Parathyroid adenoma (tissue), 2 donors: ENCODE results near the gene DPYSL3.

Experiments used
- H2AFZ ChIP-seq: fragments of 300-600 bp; sonication (generic); one replicate; pipeline ENCODE4 v1.7.0; 2017; ENCODE audit warnings: antibody characterized with exemption, mild to moderate bottlenecking
- H3K27ac ChIP-seq: fragments of 300-600 bp; sonication (generic); one replicate; pipeline ENCODE4 v1.7.0; 2017
- H3K27me3 ChIP-seq: fragments of 300-600 bp; sonication (generic); one replicate; pipeline ENCODE4 v1.7.0; 2017; ENCODE audit warnings: low read length; ENCODE audit not compliant: control insufficient read depth, insufficient read depth
- H3K36me3 ChIP-seq: fragments of 300-600 bp; sonication (generic); one replicate; pipeline ENCODE4 v1.7.0; 2017; ENCODE audit warnings: low read length; ENCODE audit not compliant: control insufficient read depth, insufficient read depth
- H3K4me1 ChIP-seq: fragments of 300-600 bp; sonication (generic); one replicate; pipeline ENCODE4 v1.7.0; 2017; ENCODE audit warnings: control low read depth
- H3K4me2 ChIP-seq: fragments of 300-600 bp; sonication (generic); one replicate; pipeline ENCODE4 v1.7.0; 2017; ENCODE audit warnings: low read length
- H3K4me3 ChIP-seq: fragments of 300-600 bp; sonication (generic); one replicate; pipeline ENCODE4 v1.7.0; 2017; ENCODE audit warnings: low read depth, low read length
- H3K79me2 ChIP-seq: fragments of 300-600 bp; sonication (generic); one replicate; pipeline ENCODE4 v1.7.0; 2017; ENCODE audit warnings: control low read depth
- H3K9ac ChIP-seq: fragments of 300-600 bp; sonication (generic); one replicate; pipeline ENCODE4 v1.7.0; 2017; ENCODE audit warnings: mild to moderate bottlenecking
- H3K9me3 ChIP-seq: fragments of 300-600 bp; sonication (generic); one replicate; pipeline ENCODE4 v1.7.0; 2017; ENCODE audit warnings: low read length; ENCODE audit not compliant: control insufficient read depth
- TF ChIP-seq, protein P1 (sequence below): fragments of 300-600 bp; sonication (generic); IDR thresholded peaks from one replicate; pipeline ENCODE4 v1.7.0; 2017; ENCODE audit warnings: antibody characterized with exemption, mild to moderate bottlenecking
- donor health status: primary hyperparathyroidism.

The DPYSL3 gene

GRCh38 chr5:147530530-147531389 is 20.9 kb upstream of the DPYSL3 start:
- H3K4me1 ChIP-seq = no peaks in the 10 kb centered on the region
- H3K27me3 ChIP-seq = no peaks in the 10 kb centered on the region
- H3K79me2 ChIP-seq = no peaks in the 10 kb centered on the region
- TF ChIP-seq, protein P1, sequence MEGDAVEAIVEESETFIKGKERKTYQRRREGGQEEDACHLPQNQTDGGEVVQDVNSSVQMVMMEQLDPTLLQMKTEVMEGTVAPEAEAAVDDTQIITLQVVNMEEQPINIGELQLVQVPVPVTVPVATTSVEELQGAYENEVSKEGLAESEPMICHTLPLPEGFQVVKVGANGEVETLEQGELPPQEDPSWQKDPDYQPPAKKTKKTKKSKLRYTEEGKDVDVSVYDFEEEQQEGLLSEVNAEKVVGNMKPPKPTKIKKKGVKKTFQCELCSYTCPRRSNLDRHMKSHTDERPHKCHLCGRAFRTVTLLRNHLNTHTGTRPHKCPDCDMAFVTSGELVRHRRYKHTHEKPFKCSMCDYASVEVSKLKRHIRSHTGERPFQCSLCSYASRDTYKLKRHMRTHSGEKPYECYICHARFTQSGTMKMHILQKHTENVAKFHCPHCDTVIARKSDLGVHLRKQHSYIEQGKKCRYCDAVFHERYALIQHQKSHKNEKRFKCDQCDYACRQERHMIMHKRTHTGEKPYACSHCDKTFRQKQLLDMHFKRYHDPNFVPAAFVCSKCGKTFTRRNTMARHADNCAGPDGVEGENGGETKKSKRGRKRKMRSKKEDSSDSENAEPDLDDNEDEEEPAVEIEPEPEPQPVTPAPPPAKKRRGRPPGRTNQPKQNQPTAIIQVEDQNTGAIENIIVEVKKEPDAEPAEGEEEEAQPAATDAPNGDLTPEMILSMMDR = no peak
- no peak overlapping the region for H2AFZ ChIP-seq
- H3K27ac ChIP-seq = no peak overlapping the region
- no peaks in the 10 kb centered on the region for H3K9me3 ChIP-seq
- H3K9ac ChIP-seq = no peak overlapping the region
- H3K36me3 ChIP-seq = no peaks in the 10 kb centered on the region
- H3K4me3 ChIP-seq = no peak overlapping the region
- no peak overlapping the region for H3K4me2 ChIP-seq

- Histone ChIP-seq H3K27me3 (no peaks in the 10 kb centered on the region), H3K27ac (no peak overlapping the region), H3K4me2 (no peak overlapping the region), H3K4me3 (no peak overlapping the region), H3K4me1 (no peaks in the 10 kb centered on the region), H3K9me3 (no peaks in the 10 kb centered on the region), H2AFZ (no peak overlapping the region), H3K36me3 (no peaks in the 10 kb centered on the region), H3K9ac (no peak overlapping the region), H3K79me2 (no peaks in the 10 kb centered on the region)
- TF ChIP-seq, protein P1 = no peak
Measured at GRCh38 chr5:147523069-147523468, 13.2 kb upstream of the DPYSL3 start.

DNA sequence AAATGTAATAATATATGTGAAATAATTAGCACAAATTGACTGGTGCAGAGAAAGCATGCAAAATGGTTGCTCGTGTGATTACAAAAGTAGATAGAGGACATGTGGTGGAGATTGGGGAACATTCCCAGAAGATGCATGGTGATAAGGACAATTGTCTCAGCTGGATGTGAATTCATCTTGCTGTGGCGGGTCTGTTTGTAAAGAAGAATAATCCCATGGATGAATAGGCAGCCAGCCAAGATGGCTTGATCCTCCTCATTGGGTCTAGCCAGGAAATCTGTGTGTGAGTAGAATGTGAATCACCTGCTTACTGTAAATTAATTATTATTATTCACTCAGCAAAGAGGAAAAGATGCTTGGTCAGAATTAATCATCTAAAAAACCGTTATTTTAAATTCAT is 12.6 kb upstream of the DPYSL3 start:
- Histone ChIP-seq H2AFZ (no peak overlapping the region), H3K9me3 (no peaks in the 10 kb centered on the region), H3K27ac (no peak overlapping the region), H3K79me2 (no peaks in the 10 kb centered on the region), H3K4me1 (no peaks in the 10 kb centered on the region), H3K4me3 (no peak overlapping the region), H3K27me3 (no peaks in the 10 kb centered on the region), H3K36me3 (no peaks in the 10 kb centered on the region), H3K9ac (no peak overlapping the region), H3K4me2 (no peak overlapping the region)
- TF ChIP-seq, protein P1 = no peak

GRCh38 chr5:147520450-147520849 is 10.6 kb upstream of the DPYSL3 start:
- TF ChIP-seq, protein P1 = no peak
- no peaks in the 10 kb centered on the region for H3K79me2 ChIP-seq

DNA sequence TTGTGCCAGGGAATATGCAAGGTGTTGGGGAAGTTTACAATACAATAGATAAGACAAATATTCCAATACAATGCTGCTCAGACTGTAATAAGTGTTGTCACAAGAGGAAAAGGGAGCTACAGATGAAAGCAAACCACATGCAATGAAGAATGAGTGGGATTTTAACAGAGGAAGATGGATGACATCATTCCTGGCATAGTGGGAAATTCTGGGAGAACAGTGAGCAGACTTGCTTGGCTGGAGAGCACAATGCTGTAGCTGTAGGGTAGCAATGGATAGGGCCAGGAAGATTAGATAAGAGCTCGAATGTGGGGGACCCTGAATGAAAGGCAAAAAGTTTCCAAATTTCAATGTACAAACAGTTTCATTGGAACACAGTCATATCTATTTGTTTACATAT is 9.5 kb upstream of the DPYSL3 start:
- no peaks in the 10 kb centered on the region for H3K79me2 ChIP-seq
- H3K4me2 ChIP-seq = no peak overlapping the region
- H3K9ac ChIP-seq = no peak overlapping the region
- H3K36me3 ChIP-seq = no peaks in the 10 kb centered on the region
- no peaks in the 10 kb centered on the region for H3K9me3 ChIP-seq
- no peaks in the 10 kb centered on the region for H3K4me1 ChIP-seq
- H2AFZ ChIP-seq = no peak overlapping the region
- H3K27me3 ChIP-seq = no peaks in the 10 kb centered on the region
- no peak overlapping the region for H3K27ac ChIP-seq
- TF ChIP-seq, protein P1 = no peak
- H3K4me3 ChIP-seq = no peak overlapping the region

More at GRCh38 chr5:147520450-147520849, 10.6 kb upstream of the DPYSL3 start:
- no peak overlapping the region for H3K9ac ChIP-seq
- H3K36me3 ChIP-seq = no peaks in the 10 kb centered on the region
- no peaks in the 10 kb centered on the region for H3K27me3 ChIP-seq
- H3K4me3 ChIP-seq = no peak overlapping the region
- H3K9me3 ChIP-seq = no peaks in the 10 kb centered on the region
- H2AFZ ChIP-seq = no peak overlapping the region
- no peaks in the 10 kb centered on the region for H3K4me1 ChIP-seq
- H3K27ac ChIP-seq = no peak overlapping the region
- no peak overlapping the region for H3K4me2 ChIP-seq
